Endothelial cell (in vitro differentiated cells): ENCODE data around the gene GAREM1. TPM values are rescaled to one million over a fixed set of nuclear protein-coding genes. Genes with fewer than 3 reads are reported as not detected.

Experiments
- DNase-seq: peaks from one replicate; pipeline ENCODE4 v3.0.0; 2021; ENCODE audit warnings: low spot score
- H3K27ac Mint-ChIP-seq: one replicate; pipeline ENCODE4 v1.8.0; 2021; ENCODE audit warnings: mixed read lengths, inconsistent platforms; ENCODE audit not compliant: unreplicated experiment
- H3K27me3 Mint-ChIP-seq: one replicate; pipeline ENCODE4 v1.8.0; 2021; ENCODE audit warnings: mild to moderate bottlenecking, moderate library complexity, mixed read lengths, inconsistent platforms; ENCODE audit not compliant: unreplicated experiment
- H3K36me3 Mint-ChIP-seq: one replicate; pipeline ENCODE4 v1.8.0; 2021; ENCODE audit warnings: mild to moderate bottlenecking, low read depth, mixed read lengths, inconsistent platforms; ENCODE audit not compliant: unreplicated experiment
- H3K4me1 Mint-ChIP-seq: one replicate; pipeline ENCODE4 v1.8.0; 2021; ENCODE audit warnings: mild to moderate bottlenecking, mixed read lengths, inconsistent platforms; ENCODE audit not compliant: unreplicated experiment
- H3K4me3 Mint-ChIP-seq: one replicate; pipeline ENCODE4 v1.8.0; 2021; ENCODE audit warnings: mild to moderate bottlenecking, mixed read lengths, inconsistent platforms; ENCODE audit not compliant: unreplicated experiment
- H3K9me3 Mint-ChIP-seq: one replicate; pipeline ENCODE4 v1.8.0; 2021; ENCODE audit warnings: mixed read lengths, inconsistent platforms; ENCODE audit not compliant: unreplicated experiment
- CTCF ChIP-seq: fragments of 200-600 bp; sonication (generic); IDR thresholded peaks from one replicate; pipeline ENCODE4 v1.5.0; 2021; ENCODE audit warnings: antibody characterized with exemption; ENCODE audit not compliant: unreplicated experiment
- total RNA-seq: library from RNA; stranded (reverse); fragmentation: NEBNext Ultra II Directional; extraction: Animal tissue kit (Norgen Biotek cat#: 25700); gene quantifications from one replicate; pipeline ENCODE4 v1.2.1, GENCODE V29; 2021; ENCODE audit not compliant: unreplicated experiment

GAREM1 gene
- total RNA-seq, 1 donor from 2014 or later, result 1.2 TPM

DNA sequence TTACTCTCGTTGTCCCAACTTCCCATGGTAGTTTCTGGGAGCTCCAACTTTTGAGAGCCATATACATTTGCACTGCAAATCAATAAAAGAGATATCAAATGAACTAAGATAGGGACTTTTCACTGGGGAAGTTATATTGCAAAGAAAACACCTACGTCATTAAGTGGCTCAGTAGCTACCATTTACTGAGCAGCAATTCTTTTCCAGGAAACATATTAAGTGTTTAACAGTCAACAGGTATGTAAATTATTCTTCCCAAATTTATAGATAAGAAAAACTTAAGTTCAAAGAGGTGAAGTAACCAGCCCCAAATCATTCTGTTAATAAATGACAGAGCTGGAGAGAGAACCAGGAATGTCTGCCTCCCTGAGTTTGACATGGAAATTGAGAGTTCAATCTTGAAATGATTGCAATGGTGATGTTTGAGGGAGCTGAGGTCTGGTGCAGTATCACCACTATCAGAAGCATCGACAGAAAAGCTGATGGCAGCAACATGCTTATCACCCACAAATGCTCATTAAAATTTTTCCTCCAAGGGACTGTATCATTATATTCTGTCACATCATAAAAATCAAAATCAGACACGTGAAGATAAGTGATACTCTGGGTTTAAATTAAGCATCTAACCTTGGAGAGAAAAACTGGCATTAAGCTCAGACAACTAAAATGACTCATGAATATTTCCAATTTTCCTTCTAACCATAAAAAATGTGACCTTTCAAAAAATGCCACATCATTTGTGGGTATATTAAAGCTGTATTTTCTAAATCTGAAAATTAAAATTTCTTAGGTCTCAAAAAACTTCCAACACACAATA lies 43.4 kb downstream of the GAREM1 start:
- H3K4me1 Mint-ChIP-seq, result peaks cover 1% of the 10 kb centered on the region
- H3K4me3 Mint-ChIP-seq, result no peak overlapping the region
- H3K9me3 Mint-ChIP-seq, result no peaks in the 10 kb centered on the region
- no peak overlapping the region for H3K27ac Mint-ChIP-seq
- TF ChIP-seq CTCF, result no peak
- no peaks in the 10 kb centered on the region for H3K36me3 Mint-ChIP-seq
- peaks cover 1% of the 10 kb centered on the region for H3K27me3 Mint-ChIP-seq
- DNase-seq, result no peak

GRCh38 chr18:32425466-32425865 lies 45.2 kb downstream of the GAREM1 start:
- H3K4me1 Mint-ChIP-seq, result peaks cover 10% of the 10 kb centered on the region
- H3K9me3 Mint-ChIP-seq, result no peaks in the 10 kb centered on the region
- H3K4me3 Mint-ChIP-seq, result no peak overlapping the region
- no peak overlapping the region for H3K27ac Mint-ChIP-seq
- DNase-seq, result no peak
- H3K27me3 Mint-ChIP-seq, result peaks cover 1% of the 10 kb centered on the region
- TF ChIP-seq CTCF, result no peak
- H3K36me3 Mint-ChIP-seq, result no peaks in the 10 kb centered on the region

DNA sequence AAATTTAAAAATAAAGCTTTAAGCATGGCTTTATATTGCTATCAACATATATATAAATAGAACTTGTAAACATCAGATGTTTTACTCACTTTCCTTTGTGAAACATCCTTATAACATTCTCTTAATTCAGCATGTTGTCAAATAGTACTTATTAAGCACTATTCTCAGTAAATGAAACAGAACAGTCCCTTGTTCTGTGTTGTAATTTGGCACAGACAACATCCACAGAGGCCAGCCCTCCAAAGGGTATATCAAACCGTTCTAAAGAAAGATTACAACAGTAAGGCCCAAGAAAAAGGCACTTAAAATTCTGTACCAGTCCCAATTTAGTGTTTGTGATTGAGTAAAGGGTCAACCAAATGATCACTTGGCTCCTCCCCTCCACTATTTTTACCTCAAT lies 46.0 kb downstream of the GAREM1 start:
- Mint-ChIP-seq H3K9me3 (no peaks in the 10 kb centered on the region), H3K4me1 (peaks cover 13% of the 10 kb centered on the region)

DNA sequence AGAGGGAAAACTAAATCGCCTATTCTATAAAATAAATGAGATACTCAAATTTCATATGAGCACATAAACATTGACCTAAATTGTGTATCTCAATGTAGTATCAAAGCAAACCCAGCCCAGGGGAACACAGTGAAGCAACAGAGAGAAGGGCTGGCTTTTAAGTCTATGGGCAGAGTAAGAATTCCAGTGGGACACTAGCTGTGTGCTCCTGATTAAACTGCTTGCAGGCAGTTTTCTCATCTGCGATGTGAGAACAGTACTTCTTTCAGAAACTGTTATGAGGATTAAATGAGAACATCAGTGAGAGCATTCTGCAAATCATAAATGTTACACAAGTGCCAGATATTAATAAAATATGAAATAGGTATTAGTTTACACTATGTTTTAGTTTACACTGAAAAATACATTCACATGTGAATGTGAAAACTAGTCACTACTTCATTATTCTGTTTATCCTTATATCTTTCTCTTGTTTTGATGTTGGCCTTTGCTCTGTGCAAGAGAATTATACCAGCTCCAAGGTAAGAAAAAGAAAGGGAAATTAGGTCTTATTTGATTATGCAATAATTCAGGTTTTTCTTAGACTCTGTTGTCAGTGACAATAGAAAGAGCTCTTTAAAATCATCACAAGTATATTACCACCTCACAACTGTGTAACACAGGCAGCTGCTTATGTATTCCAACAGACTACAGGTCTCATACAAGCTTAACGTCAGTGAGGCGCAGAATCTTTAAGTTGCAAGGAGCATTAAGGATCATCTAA lies 47.5 kb downstream of the GAREM1 start:
- no peak overlapping the region for H3K4me3 Mint-ChIP-seq
- H3K4me1 Mint-ChIP-seq, result peaks cover 16% of the 10 kb centered on the region
- no peaks in the 10 kb centered on the region for H3K27me3 Mint-ChIP-seq
- H3K36me3 Mint-ChIP-seq, result no peaks in the 10 kb centered on the region
- DNase-seq, result no peak
- H3K9me3 Mint-ChIP-seq, result no peaks in the 10 kb centered on the region
- no peak overlapping the region for H3K27ac Mint-ChIP-seq
- TF ChIP-seq CTCF, result no peak

More for the DNA sequence above, 46.0 kb downstream of the GAREM1 start:
- no peak overlapping the region for H3K27ac Mint-ChIP-seq
- DNase-seq, result no peak
- H3K27me3 Mint-ChIP-seq, result peaks cover 1% of the 10 kb centered on the region
- no peak overlapping the region for H3K4me3 Mint-ChIP-seq
- no peak for TF ChIP-seq CTCF
- H3K36me3 Mint-ChIP-seq, result no peaks in the 10 kb centered on the region

DNA sequence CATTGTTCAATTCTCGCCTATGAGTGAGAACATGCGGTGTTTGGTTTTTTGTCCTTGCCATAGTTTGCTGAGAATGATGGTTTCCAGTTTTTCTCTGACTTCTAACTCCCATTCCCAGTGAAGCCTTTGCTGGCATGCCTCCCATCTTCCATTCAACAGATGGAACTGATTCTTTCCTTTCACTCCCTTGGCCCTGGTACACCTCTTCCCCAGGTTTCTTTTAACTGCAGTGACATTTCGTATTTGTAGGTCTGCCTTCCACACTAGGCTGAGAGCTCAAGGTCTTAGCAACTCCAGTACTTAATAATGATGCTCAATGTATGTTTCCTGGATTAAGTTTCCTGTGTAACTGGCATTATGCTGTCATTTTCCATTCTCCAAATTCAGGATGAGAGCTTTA lies 48.5 kb downstream of the GAREM1 start:
- Mint-ChIP-seq H3K4me3 (no peak overlapping the region), H3K9me3 (no peaks in the 10 kb centered on the region), H3K36me3 (no peaks in the 10 kb centered on the region), H3K27me3 (no peaks in the 10 kb centered on the region), H3K4me1 (peaks cover 16% of the 10 kb centered on the region), H3K27ac (no peak overlapping the region)
- no peak for TF ChIP-seq CTCF
- DNase-seq, result no peak
